ENCODE results near the gene IL12B.

Gene IL12B

DNA sequence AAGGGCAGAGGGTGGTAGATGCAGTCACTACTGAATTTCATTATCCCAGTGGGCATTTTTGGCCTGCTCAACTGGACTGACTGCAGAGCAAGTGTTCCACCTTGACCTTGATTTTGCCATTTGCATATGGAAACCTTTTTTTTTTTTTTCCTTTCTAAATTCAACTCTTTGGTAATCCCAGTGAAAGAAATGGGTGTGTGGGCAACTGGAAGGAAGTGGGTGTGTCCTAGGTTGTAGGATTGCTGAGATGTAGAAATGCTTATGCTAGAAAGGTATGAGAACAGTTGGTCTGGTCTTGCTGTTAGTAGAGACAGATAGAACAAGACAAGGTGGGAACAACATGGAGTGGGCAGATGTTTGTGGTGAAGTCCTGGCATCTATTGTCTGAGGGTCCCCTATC lies 7.8 kb upstream of the IL12B start:
- no peak for TF ChIP-seq ZFX (IDR thresholded peaks at IDR 0.05)
- TF ChIP-seq, protein P1, sequence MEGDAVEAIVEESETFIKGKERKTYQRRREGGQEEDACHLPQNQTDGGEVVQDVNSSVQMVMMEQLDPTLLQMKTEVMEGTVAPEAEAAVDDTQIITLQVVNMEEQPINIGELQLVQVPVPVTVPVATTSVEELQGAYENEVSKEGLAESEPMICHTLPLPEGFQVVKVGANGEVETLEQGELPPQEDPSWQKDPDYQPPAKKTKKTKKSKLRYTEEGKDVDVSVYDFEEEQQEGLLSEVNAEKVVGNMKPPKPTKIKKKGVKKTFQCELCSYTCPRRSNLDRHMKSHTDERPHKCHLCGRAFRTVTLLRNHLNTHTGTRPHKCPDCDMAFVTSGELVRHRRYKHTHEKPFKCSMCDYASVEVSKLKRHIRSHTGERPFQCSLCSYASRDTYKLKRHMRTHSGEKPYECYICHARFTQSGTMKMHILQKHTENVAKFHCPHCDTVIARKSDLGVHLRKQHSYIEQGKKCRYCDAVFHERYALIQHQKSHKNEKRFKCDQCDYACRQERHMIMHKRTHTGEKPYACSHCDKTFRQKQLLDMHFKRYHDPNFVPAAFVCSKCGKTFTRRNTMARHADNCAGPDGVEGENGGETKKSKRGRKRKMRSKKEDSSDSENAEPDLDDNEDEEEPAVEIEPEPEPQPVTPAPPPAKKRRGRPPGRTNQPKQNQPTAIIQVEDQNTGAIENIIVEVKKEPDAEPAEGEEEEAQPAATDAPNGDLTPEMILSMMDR (conservative IDR thresholded peaks at IDR 0.05), result no peak
- H3K27ac ChIP-seq, result no peak overlapping the region

DNA sequence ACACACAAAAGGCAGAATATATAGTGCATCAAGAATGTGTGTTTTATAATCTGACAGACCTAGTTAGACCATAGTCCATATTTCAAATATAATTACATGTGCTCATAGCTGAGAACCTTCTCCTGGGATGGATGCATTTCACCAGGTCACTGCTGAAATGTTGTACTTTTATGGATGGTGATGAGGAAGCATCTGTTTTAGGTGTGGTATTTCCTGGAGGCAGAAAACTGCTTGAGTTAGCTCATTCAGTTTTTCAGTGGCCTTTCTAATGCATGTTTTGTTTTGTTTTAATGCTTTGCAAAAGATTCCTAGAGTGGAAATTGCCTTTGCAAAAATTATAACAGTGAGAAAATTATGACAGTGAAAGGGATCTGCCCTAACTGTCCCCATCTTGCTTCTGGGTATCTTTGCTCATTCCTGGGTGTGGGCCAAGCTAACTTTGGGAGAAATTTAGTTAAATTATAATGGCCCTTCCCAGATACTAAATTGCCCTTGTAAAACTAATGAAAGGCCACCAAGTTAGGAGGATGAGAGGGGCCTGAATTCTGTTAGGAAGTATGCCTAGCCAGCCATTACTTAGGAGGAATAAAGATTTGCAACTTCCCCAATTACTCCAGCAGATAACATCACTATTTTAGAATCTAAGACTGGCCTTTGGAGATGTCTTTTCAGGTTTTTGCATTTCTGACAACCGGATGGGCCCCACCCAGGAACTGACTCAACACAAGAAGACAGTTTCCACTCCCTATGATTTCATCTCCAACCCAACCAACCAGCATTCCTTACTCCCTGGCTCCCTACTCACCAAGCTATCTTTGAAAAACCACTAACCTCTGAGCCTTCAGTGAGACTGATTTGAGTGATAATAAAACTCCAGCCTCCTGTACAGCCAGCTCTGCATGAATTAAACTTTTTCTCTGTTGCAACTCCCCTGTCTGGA lies 7.0 kb upstream of the IL12B start:
- TF ChIP-seq ZFX (IDR thresholded peaks at IDR 0.05), result no peak
- TF ChIP-seq, protein P1 (conservative IDR thresholded peaks at IDR 0.05), result no peak
- no peak overlapping the region for H3K27ac ChIP-seq

DNA sequence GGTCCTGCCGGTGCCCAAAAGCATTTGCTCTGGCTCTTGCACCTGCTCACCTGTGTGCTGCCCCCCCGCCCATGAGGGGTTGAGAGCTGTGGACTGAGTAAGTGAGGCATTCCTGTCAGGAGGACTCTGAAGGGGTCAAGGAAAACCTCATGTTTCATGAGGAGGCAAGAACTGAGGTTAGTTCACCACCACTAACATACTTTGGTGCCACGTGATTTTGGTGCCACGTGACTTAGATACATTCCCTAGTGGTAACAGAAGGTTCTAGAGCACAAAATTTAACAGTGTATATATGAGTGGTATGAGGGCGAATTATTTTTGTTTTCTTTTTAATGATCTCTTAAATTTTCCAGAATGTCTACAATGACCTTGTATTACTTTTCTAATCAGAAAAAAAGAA lies 6.3 kb upstream of the IL12B start:
- H3K27ac ChIP-seq, result no peak overlapping the region
- TF ChIP-seq ZFX (IDR thresholded peaks at IDR 0.05), result no peak
- TF ChIP-seq, protein P1 (conservative IDR thresholded peaks at IDR 0.05), result no peak

DNA sequence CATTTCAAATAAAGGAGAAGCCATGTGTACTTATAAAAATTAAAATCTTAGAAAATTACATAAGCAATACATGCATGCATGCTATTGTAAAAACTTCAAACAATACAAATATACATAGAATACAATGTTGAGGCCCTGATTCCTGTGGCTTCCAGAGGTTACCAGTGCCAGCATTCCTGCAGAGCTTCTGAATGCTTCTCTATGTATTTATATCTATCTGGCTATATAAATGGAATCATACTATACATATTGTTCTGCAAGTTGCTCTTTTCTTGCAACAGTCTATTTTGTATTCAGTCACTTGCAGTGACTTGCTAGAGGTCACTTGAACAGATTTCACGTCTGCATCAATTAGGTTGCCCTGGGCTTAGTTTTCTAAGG lies 3.2 kb upstream of the IL12B start:
- H3K27ac ChIP-seq, result no peak overlapping the region
- TF ChIP-seq ZFX (IDR thresholded peaks at IDR 0.05), result no peak
- TF ChIP-seq, protein P1 (conservative IDR thresholded peaks at IDR 0.05), result no peak

DNA sequence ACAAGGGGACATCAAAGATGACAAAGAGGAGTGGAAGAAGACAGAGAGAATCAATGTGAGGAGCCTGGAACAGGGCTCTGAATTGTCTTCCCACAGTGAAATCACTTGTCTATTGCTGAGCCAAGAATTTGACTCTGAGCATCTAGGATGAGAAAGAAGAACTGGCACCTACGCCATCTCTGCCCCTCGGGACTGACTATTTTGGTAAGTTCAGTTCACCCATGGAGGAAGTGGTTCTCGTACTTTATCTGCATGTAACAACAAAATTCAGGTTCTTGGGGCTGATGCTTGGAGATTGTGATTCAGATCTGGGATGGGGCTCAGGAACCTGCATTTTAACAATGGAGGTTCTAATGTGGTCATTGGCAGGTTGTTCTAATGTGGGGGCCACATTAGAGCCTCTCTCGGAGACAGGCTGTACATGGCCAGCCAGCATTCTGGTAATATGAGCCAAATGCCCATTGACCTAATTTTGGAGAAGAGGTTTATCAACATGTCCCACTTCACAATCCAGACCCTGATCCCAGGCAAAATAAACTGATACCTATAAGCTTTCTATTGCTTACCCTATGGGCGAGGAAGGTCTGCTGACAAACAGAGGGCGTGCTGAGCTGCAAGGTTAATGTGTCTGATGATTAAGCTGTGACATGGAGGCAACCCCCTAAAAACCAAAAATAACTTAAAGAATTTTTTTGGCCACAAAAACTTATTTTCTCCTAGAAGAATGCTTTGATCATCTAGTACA lies 2.7 kb upstream of the IL12B start:
- H3K27ac ChIP-seq, result no peak overlapping the region
- TF ChIP-seq ZFX (IDR thresholded peaks at IDR 0.05), result no peak
- TF ChIP-seq, protein P1 (conservative IDR thresholded peaks at IDR 0.05), result no peak

DNA sequence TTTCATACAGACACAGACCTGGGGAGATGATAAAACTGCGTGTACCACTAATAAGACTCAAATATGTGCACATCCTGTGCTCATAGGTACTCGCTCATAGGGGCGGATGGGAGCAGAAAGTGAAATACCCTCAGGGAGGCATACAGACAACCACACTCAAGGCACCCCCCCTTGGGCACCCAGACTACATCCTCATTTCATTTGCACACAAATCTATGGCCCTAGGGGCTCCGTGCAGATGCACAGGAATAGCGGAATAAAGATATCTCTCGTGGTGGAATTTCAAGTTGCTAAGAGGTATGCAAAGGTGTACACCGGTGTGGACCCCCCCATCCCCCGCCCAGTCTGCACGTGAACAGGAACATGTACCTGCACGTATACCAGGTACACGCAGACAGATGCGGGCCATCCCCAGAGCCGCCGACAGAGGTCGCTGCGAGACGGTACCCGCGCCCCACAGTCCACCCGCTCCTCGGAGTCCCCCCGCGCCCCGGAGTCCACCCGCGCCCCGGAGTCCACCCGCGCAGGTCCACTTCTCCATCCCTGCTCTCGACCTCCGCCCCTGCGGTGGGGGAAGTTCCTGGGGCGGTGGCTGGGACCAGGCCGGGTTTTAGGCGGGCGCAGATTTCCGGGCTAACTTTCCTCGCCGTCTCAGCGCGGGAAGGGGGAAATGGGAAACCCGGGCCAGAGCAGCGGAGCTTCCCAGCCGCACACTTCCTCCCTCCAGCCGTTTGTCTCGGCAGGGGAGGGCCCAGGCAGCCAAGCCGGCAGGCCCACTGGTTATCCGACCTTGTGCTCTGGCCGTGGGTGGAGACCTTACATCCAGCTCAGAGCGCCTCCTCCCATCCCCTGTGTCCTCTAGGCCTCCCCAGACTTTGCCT lies 1.0 kb upstream of the IL12B start:
- no peak for TF ChIP-seq ZFX (IDR thresholded peaks at IDR 0.05)
- TF ChIP-seq, protein P1 (conservative IDR thresholded peaks at IDR 0.05), result peak; percentile 86
- no peak overlapping the region for H3K27ac ChIP-seq

Measured in C4-2B (cell line).